Kidney (tissue), 14 donors: ENCODE data around the gene MED10. TPM values are rescaled to one million over a fixed set of nuclear protein-coding genes. Genes with fewer than 3 reads are reported as not detected.

Source experiments
- DNase-seq, 5 donors: peaks; one replicate each; pipeline ENCODE4 v3.0.0-alpha.2; 2013 to 2020
- FAIRE-seq: peaks from 2 replicates; lab custom pipeline; 2012; peaks lifted over from hg19 to GRCh38; lab: Jason Lieb, UNC
- H3K27ac ChIP-seq, 2 donors: one replicate each; pipeline ENCODE4 v1.7.0; 2013; ENCODE audit warnings: low read depth in 2 of 2, low read length in 2 of 2, inconsistent platforms in 1 of 2
- H3K27me3 ChIP-seq: one replicate; pipeline ENCODE4 v1.7.1; 2013; ENCODE audit warnings: low read length, inconsistent platforms; ENCODE audit not compliant: control insufficient read depth, insufficient read depth
- H3K36me3 ChIP-seq, 3 donors: one replicate each; pipeline versions ENCODE4 v1.7.0 to v1.7.1; 2013; ENCODE audit warnings: low read length in 3 of 3, control low read depth in 1 of 3, inconsistent platforms in 1 of 3; ENCODE audit not compliant: insufficient read depth in 3 of 3, control insufficient read depth in 2 of 3
- H3K4me1 ChIP-seq, 3 donors: one replicate each; pipeline versions ENCODE4 v1.7.0 to v1.7.1; 2013; ENCODE audit warnings: low read length in 3 of 3, inconsistent platforms in 1 of 3, low read depth in 1 of 3; ENCODE audit not compliant: control insufficient read depth in 2 of 3, insufficient read depth in 2 of 3
- H3K4me3 ChIP-seq, 3 donors: one replicate each; pipeline versions ENCODE4 v1.7.0 to v1.8.1; 2013; ENCODE audit warnings: low read length in 3 of 3, control low read depth in 1 of 3, inconsistent platforms in 1 of 3
- H3K9ac ChIP-seq, 3 donors: one replicate each; pipeline versions ENCODE4 v1.7.0 to v1.7.1; 2013; ENCODE audit warnings: low read length in 3 of 3, control low read depth in 1 of 3, inconsistent platforms in 1 of 3
- H3K9me3 ChIP-seq, 3 donors: one replicate each; pipeline versions ENCODE4 v1.7.0 to v1.7.1; 2013; ENCODE audit warnings: low read length in 3 of 3, control low read depth in 1 of 3, inconsistent platforms in 1 of 3; ENCODE audit not compliant: control insufficient read depth in 2 of 3, insufficient read depth in 1 of 3
- CTCF ChIP-seq: IDR thresholded peaks from 3 replicates; pipeline ENCODE4 v1.5.1; 2012; ENCODE audit warnings: mild to moderate bottlenecking, moderate library complexity, borderline replicate concordance; ENCODE audit not compliant: insufficient read depth; ENCODE audit errors: extremely low read depth
- intact Hi-C: fragments of 100-400 bp; cut with DNase I; formaldehyde crosslinking; loops from one replicate; pipeline ENCODE4 v1.11.1; 2022
- polyA plus RNA-seq: library from polyadenylated mRNA; stranded (reverse); fragments of 350-450 nt; fragmentation: Illumina TruSeq; extraction: RNeasy Lipid Tissue Mini Kit (QIAGEN cat#74804); gene quantifications from one replicate; pipeline ENCODE4 v1.2.3, GENCODE V29; 2014; ENCODE audit warnings: low read depth, low replicate concordance; ENCODE audit not compliant: insufficient read depth
- total RNA-seq: library from RNA; stranded (reverse); fragmentation: NEBNext Ultra II Directional; extraction: Animal tissue kit (Norgen Biotek cat#: 25700); gene quantifications from one replicate; pipeline ENCODE4 v1.2.1, GENCODE V29; 2021
- donor health status: control.
- donor health status: control.
- donor health status: control.
- donor health status: control.
- donor health status: control.
- donor health status: DM: yes; HTN: yes; CAD: no.
- donor health status: Normal renal cell carcinoma (clear cell type).

MED10 gene
- total and polyA plus RNA-seq, 2 donors from 2014 or later, result 25.9 to 32.3 TPM

GRCh38 chr5:6419340-6419852 is 41.0 kb upstream of the MED10 start:
- no peak for FAIRE-seq
- Histone ChIP-seq H3K9me3 (no peaks in the 10 kb centered on the region), H3K27me3 (no peaks in the 10 kb centered on the region), H3K36me3 (no peaks in the 10 kb centered on the region), H3K27ac (no peak overlapping the region), H3K4me1 (no peaks in the 10 kb centered on the region), H3K9ac (no peak overlapping the region), H3K4me3 (no peak overlapping the region)
- TF ChIP-seq CTCF, result no peak
- intact Hi-C loops, result no loop called here
- DNase-seq, result peak in 2 of 5 donors; percentile 19 to 35

GRCh38 chr5:6418679-6419276 is 40.4 kb upstream of the MED10 start:
- intact Hi-C loops, result no loop called here

GRCh38 chr5:6417657-6418056 is 39.3 kb upstream of the MED10 start:
- no peak overlapping the region for H3K4me3 ChIP-seq
- H3K27ac ChIP-seq, result no peak overlapping the region
- no peak overlapping the region for H3K9ac ChIP-seq
- intact Hi-C loops, result no loop called here
- H3K9me3 ChIP-seq, result no peaks in the 10 kb centered on the region
- no peaks in the 10 kb centered on the region for H3K27me3 ChIP-seq
- no peak for FAIRE-seq
- no peaks in the 10 kb centered on the region for H3K4me1 ChIP-seq
- TF ChIP-seq CTCF, result no peak
- no peak for DNase-seq
- no peaks in the 10 kb centered on the region for H3K36me3 ChIP-seq

More at GRCh38 chr5:6418679-6419276, 40.4 kb upstream of the MED10 start:
- Histone ChIP-seq H3K4me1 (no peaks in the 10 kb centered on the region), H3K27ac (no peak overlapping the region), H3K4me3 (no peak overlapping the region), H3K27me3 (no peaks in the 10 kb centered on the region), H3K9me3 (no peaks in the 10 kb centered on the region), H3K9ac (no peak overlapping the region), H3K36me3 (no peaks in the 10 kb centered on the region)
- DNase-seq (no peak), FAIRE-seq (no peak)
- TF ChIP-seq CTCF, result no peak
